GM20000 (cell line): ENCODE results near the gene GPATCH11.
A peak's percentile ranks its signal among the peaks of the same experiment; 100 is the strongest.

Experiments used
- DNase-seq: peaks from one replicate; pipeline ENCODE4 v3.0.0; 2012; ENCODE audit warnings: low spot score
- CTCF ChIP-seq: IDR thresholded peaks from 2 replicates; pipeline ENCODE4 v1.5.1; 2012; ENCODE audit warnings: mild to moderate bottlenecking, control low read depth; ENCODE audit errors: extremely low read depth, missing control alignments

GPATCH11 gene

GRCh38 chr2:37085731-37086147 lies 1.4 kb downstream of the GPATCH11 start:
- TF ChIP-seq CTCF, result no peak
- DNase-seq, result no peak

GRCh38 chr2:37090019-37090477 lies 5.7 kb downstream of the GPATCH11 start:
- TF ChIP-seq CTCF, result no peak
- peak; percentile 58 for DNase-seq

GRCh38 chr2:37091873-37092272 lies 7.6 kb downstream of the GPATCH11 start:
- TF ChIP-seq CTCF, result no peak
- peak; percentile 29 for DNase-seq

GRCh38 chr2:37096568-37096967 lies 12.2 kb downstream of the GPATCH11 start:
- DNase-seq, result no peak
- no peak for TF ChIP-seq CTCF

GRCh38 chr2:37098416-37099118 lies 14.2 kb downstream of the GPATCH11 start:
- TF ChIP-seq CTCF, result no peak
- DNase-seq, result no peak

- no peak for TF ChIP-seq CTCF
- no peak for DNase-seq
These were observed 15.7 kb downstream of the GPATCH11 start for GRCh38 chr2:37100054-37100453.

GRCh38 chr2:37102588-37102987 lies 18.3 kb downstream of the GPATCH11 start:
- no peak for DNase-seq
- TF ChIP-seq CTCF, result no peak
